ENCODE data around the gene PATJ.

GRCh38 chr1:62222321-62222720, 480.0 kb downstream of the PATJ start:
- TF ChIP-seq CTCF (IDR thresholded peaks at IDR 0.05): no peak
- no peak for TF ChIP-seq EP300 (IDR thresholded peaks at IDR 0.05)
- no peak for TF ChIP-seq POLR2A (IDR thresholded peaks at IDR 0.05)

Data from tibial nerve (tissue), 4 donors.